ENCODE measurements around the gene ZNF507. TPM values are rescaled to one million over a fixed set of nuclear protein-coding genes. Genes with fewer than 3 reads are reported as not detected.

The ZNF507 gene
- total RNA-seq, 2 donors from 2014 or later: 19.0 to 37.5 TPM

DNA sequence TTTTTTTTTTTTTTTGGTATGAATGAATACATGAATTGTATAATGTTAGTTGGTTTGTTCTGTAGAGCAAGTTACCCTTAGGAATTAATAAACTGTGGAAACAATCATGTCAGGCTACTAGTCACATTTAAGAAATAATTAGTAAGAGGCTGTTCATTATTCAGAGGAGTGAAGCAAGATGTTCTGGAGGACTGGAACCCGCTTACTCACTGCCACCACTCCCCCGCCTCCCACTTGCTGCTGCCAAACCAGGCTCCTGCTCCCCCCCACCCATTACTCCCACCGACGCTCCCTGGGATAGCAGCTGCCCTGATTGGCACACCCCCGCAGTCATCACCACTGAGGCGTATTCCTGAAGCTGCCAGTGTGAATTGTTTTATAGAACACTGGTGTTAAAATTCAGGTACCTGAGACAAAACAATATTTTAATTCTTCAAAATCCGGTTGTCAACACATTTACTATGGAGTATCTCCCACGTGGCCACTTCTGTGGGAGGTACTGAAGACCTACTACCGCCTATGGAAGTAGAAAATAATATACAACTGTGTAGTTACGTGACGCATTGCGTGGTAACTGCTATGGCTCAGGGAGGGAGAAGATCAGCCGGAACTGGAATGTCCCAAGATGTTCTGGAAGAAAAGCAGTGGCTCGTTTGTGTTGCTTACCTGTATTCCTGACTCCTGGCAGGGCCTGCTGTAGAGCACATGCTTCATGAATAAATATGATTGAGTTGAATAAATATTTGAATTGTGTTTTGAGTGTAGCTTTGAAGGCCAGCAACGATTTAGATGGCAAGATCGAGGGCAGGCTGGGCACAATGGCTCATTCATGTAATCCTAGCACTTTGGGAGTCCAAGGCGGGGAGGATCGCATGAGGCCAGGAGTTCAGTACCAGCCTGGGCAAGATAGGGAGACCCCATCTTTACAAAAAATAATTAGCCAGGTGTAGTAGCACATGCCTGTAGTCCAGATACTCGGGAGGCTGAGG, 61.9 kb downstream of the ZNF507 start:
- Histone ChIP-seq H3K9me3 (no peaks in the 10 kb centered on the region), H3K27ac (peak overlapping the region; percentile 98 to 99), H3K4me3 (no peak overlapping the region), H3K27me3 (replicated peaks; ENCODE audit: insufficient read depth) (no peaks in the 10 kb centered on the region), H3K36me3 (peaks cover 0 to 5% of the 10 kb centered on the region in 2 donors), H3K4me1 (replicated peaks) (peaks cover 5% of the 10 kb centered on the region)
- intact Hi-C loops (cut with DNase I): loop anchor here (5.0 to 10.0 kb wide), 2 partner anchors 60 to 268 kb away; partner anchors contain the start of genes ANKRD27, RGS9BP and ZNF507
- DNase-seq (ENCODE audit: low spot score): peak; percentile 58
- no peak for TF ChIP-seq POLR2A (IDR thresholded peaks at IDR 0.05)
- TF ChIP-seq POLR2AphosphoS5 (IDR thresholded peaks at IDR 0.05): peak; percentile 87
- TF ChIP-seq, protein P1, sequence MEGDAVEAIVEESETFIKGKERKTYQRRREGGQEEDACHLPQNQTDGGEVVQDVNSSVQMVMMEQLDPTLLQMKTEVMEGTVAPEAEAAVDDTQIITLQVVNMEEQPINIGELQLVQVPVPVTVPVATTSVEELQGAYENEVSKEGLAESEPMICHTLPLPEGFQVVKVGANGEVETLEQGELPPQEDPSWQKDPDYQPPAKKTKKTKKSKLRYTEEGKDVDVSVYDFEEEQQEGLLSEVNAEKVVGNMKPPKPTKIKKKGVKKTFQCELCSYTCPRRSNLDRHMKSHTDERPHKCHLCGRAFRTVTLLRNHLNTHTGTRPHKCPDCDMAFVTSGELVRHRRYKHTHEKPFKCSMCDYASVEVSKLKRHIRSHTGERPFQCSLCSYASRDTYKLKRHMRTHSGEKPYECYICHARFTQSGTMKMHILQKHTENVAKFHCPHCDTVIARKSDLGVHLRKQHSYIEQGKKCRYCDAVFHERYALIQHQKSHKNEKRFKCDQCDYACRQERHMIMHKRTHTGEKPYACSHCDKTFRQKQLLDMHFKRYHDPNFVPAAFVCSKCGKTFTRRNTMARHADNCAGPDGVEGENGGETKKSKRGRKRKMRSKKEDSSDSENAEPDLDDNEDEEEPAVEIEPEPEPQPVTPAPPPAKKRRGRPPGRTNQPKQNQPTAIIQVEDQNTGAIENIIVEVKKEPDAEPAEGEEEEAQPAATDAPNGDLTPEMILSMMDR (IDR thresholded peaks at IDR 0.05): no peak
- 68% methylated on average over 19 of the region's 19 CpGs for WGBS

- WGBS: 82% methylated on average over 5 of the region's 5 CpGs
- H3K4me3 ChIP-seq: no peak overlapping the region
- TF ChIP-seq POLR2A (IDR thresholded peaks at IDR 0.05) (no peak), POLR2AphosphoS5 (IDR thresholded peaks at IDR 0.05) (no peak)
- TF ChIP-seq, protein P1 (IDR thresholded peaks at IDR 0.05): no peak
- DNase-seq (ENCODE audit: low spot score): no peak
- intact Hi-C loops (cut with DNase I): no loop called here
- no peaks in the 10 kb centered on the region for H3K4me1 ChIP-seq (replicated peaks)
- H3K36me3 ChIP-seq: peaks cover 0 to 5% of the 10 kb centered on the region in 2 donors
- H3K27me3 ChIP-seq (replicated peaks; ENCODE audit: insufficient read depth): no peaks in the 10 kb centered on the region
- H3K27ac ChIP-seq: no peak overlapping the region
- no peaks in the 10 kb centered on the region for H3K9me3 ChIP-seq
Observed at GRCh38 chr19:32415246-32415645, 69.8 kb downstream of the ZNF507 start.

- intact Hi-C loops (cut with DNase I): no loop called here
Observed at GRCh38 chr19:32415669-32416068, 70.3 kb downstream of the ZNF507 start.

DNA sequence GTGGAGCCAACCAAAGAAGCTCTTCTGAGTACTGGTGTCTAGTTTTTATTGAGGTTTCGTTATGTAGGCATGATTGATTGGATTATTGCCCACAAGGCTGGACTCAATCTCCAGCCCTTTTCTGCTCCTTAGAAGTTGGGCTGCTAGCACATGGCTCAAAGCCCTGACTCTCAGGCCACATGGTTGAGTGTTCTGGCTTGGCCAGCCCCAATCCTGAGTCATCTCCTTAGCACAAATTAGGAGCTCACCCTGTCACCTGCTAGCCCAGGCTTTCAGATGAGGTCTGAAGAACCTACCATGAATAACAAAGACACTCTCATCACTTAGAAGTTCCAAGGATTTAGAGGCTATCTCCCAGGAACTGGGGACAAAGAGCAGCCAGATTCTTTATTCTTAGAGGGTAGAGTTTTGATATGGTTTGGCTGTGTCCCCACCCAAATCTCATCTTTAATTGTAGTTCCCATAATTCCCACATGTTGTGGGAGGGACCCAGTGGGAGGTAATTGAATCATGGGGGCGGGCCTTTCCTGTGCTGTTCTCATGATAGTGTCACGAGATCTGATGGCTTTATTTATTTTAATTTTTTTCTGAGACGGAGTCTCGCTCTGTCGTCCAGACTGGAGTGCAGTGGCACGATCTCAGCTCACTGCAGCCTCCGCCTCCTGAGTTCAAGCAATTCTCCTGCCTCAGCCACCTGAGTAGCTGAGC, 71.5 kb downstream of the ZNF507 start:
- intact Hi-C loops (cut with DNase I): no loop called here

More at GRCh38 chr19:32415669-32416068, 70.3 kb downstream of the ZNF507 start:
- 94% methylated on average over 5 of the region's 5 CpGs for WGBS
- no peak for DNase-seq (ENCODE audit: low spot score)
- no peak overlapping the region for H3K27ac ChIP-seq
- H3K4me3 ChIP-seq: no peak overlapping the region
- H3K4me1 ChIP-seq (replicated peaks): no peaks in the 10 kb centered on the region
- no peak for TF ChIP-seq POLR2A (IDR thresholded peaks at IDR 0.05)
- no peak for TF ChIP-seq POLR2AphosphoS5 (IDR thresholded peaks at IDR 0.05)
- TF ChIP-seq, protein P1 (IDR thresholded peaks at IDR 0.05): no peak
- H3K36me3 ChIP-seq: peaks cover 0 to 5% of the 10 kb centered on the region in 2 donors
- H3K9me3 ChIP-seq: no peaks in the 10 kb centered on the region
- H3K27me3 ChIP-seq (replicated peaks; ENCODE audit: insufficient read depth): no peaks in the 10 kb centered on the region

More for the DNA sequence above, 71.5 kb downstream of the ZNF507 start:
- Histone ChIP-seq H3K9me3 (no peaks in the 10 kb centered on the region), H3K4me3 (no peak overlapping the region), H3K27ac (no peak overlapping the region), H3K27me3 (replicated peaks; ENCODE audit: insufficient read depth) (no peaks in the 10 kb centered on the region), H3K4me1 (replicated peaks) (no peaks in the 10 kb centered on the region), H3K36me3 (no peaks in the 10 kb centered on the region)
- no peak for DNase-seq (ENCODE audit: low spot score)
- TF ChIP-seq POLR2AphosphoS5 (IDR thresholded peaks at IDR 0.05) (no peak), POLR2A (IDR thresholded peaks at IDR 0.05) (no peak)
- TF ChIP-seq, protein P1 (IDR thresholded peaks at IDR 0.05): no peak
- 94% methylated on average over 8 of the region's 8 CpGs for WGBS
